ENCODE measurements around the gene STK16.
"Not testable (repeated sequence)": the region's sequence is repeated elsewhere in the genome, so short reads cannot be mapped to it uniquely, and the experiment has no call there.

Gene STK16

DNA sequence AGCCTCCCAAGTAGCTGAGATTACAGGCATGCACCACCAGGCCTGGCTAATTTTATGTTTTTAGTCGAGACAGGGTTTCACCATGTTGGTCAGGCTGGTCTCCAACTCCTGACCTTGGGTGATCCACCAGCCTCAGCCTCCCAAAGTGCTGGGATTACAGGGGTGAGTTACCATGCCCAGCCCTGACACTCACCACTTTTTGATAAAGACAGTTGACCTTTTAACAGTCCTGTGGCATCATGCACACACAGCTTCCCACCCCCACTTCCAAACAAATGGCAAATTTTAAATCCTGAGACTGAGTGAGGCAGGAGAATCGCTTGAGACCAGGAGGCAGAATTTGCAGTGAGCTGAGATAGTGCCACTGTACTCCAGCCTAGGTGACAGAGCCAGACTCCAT is 27.7 kb downstream of the STK16 start:
- DNase-seq = no peak

DNA sequence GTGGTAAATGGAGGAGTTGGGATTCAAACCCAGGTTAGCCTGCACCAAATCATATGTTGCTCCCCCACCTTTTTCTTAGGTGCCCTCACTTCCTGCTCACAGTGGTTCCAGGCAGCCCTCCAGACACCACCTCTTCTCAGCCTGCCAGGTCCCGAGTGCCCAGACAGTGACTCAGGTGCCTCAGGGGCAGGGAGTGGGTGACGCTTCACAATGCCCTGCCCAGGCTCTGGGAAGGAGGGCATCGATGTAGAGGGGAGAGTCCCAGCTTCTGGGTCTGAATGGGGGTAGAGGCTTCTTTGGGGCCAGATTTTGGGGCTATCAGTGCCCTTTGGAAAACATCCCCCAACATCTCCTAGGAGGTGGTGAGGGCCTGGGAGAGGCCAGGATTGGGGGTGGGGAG is 28.7 kb downstream of the STK16 start:
- no peak for DNase-seq

DNA sequence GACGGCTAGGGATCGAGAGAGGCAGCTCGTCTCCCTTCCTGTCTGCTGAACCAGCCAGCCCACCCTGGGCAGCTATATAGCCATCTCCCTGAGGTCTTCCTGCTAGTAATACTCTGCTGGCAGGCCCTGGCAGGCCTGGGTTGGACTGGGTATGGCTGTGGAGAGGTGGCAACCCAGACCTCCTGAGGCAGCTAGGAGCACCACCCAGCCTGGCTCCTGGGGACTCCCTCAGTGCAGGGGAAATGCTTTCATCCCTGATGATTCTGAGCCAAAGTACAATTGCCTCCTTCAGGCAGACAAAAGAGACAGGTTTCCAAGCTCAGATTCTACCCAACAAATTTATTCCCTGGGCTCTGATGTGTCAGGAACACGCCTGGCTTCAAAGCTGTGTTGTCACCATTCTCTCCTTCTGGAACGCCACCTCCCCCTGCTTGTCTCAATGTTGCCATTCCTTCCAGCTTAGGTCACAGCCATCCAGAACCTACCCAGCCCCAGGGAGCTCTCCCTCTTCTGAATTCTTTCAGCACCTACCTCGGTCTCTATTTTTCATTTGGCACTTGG is 29.2 kb downstream of the STK16 start:
- DNase-seq = no peak

DNA sequence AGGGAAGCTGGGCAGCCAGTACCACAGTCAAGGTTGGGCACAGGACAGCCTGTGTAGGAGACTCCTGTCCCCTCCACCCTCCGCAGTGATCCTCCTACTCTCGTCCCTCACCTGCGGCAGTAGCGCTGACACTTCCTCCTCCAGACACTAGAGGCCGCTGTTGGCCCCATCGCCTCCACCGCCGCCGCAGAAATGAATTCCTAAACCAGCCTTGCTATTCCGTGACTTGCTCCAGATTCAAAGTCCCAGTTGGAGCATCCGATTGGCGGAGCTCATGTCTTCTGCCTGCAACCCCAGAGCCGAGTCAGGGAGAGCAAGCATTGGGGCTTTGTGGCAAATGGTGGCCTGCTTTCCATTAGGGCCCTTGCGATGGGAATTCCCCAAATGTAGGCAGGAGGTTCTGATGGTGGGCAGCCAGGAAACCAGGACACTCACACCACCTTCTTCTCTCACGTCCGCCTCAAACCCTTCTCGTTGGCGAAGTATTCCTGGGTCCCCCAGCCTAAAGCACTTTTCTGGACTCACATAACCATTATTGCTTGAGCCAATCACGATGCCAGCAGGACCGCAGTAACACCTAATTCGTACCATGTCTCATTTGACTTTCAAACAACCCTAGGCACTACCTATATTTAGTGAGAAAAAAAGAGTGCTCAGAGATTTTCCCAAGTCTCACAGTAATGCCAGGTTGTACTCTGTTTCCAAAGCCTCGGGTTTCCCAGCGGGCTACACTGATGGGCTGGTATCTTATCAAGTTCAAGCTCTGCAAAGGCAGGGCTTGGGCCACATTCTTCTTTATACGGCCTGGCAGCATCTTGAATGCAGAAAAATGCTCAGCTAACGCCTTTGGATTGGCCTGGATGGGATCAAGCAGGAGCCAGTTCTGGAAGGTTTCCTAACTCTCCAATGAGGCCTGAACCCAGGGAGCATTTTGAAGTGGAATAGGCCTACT is 32.7 kb downstream of the STK16 start:
- peak; percentile 60 for DNase-seq

DNA sequence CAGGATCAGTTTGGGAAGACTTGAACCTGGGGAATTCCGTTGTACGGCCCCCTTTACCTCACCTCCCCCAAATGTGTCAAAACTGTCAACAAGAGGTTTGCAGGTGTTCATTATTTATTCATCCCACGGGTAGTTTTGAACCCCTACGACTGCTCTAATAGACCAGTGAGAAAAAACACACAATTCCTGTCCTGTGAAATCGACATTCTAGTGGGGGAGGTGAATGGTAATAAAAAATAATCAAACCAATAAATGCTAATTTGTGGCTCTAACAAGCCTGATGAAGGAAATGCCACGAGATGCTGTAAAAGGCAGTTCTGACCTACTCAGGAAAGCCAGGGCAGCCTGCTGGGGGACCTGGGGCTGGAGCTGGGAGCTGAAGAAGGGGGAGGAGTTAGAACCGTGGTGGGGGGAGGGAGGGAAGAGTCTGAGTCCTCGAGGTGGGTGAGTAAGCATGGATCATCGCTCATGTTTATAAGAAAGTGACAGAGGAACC is 33.4 kb downstream of the STK16 start:
- no peak for DNase-seq

DNA sequence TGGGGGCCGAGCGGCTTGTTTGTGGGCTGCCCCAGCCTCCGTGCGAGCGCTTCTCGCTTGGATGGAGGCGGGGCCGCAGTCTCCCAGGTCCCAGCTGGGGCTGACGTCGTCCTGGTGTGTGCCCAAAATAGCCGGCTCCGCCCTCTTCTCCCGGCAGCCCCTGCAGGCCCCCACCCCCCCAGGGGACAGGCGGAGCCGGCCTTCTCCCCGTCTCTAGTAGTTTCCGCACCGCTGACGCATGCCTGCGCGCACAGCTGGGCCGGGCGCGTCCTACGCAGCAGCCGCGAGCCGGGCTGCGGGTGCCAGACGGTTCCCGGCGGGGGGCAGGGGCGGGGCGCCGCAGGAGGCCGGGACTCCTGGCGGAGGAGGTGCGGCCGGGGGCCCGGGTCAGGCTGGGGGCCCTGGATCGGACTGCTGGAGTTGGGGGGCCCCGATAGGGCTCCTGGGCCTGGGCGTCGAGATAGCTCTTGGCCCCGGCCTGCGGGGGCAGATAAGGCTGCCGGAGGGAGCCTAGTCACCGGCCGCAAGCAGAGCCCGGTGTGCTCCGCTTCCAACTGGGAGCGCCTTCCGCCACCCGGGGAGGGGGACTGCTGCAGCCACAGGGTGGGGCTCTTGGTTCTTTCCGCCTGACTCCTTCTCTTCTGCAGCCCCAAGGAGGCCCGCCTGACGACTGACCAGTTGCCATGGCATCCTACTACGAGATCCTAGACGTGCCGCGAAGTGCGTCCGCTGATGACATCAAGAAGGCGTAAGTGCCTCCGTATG is 34.1 kb downstream of the STK16 start, which contains the start of gene DNAJB2:
Gene DNAJB2, plus strand, starts transcription at position 216 of the 765 bp plus-strand sequence. Its CDS starts 468 bp downstream, at position 684.
- peak; percentile 96 for DNase-seq

DNA sequence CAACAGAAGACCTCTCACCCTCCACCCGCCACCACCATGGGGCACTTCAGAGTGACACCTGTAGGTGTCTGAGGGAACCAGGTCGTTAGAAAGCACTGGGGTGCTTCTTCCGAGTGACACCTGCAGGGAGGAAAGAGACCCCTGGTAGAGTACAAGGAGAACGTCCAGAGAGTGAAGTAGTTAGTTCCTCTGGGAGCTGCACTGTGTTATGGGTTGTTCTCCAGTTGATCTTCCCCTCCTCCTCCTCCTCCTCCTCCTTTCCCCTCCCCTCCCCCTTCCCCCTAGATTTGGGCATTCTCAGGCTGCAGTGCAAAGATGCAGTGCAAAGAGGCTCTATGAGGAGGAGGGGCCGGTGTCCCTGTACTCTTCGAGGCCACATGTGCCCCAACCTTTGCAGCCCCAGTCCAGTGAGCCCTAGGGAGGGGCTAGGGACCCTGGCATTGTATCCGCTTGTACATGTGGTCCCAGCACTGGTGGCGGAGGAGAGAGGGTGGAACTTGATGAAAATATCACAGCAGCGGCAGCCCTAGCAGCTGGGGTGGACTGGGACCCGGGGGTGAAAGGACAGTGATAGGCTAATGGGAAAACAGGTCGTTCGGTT is 34.7 kb downstream of the STK16 start:
- no peak for DNase-seq

DNA sequence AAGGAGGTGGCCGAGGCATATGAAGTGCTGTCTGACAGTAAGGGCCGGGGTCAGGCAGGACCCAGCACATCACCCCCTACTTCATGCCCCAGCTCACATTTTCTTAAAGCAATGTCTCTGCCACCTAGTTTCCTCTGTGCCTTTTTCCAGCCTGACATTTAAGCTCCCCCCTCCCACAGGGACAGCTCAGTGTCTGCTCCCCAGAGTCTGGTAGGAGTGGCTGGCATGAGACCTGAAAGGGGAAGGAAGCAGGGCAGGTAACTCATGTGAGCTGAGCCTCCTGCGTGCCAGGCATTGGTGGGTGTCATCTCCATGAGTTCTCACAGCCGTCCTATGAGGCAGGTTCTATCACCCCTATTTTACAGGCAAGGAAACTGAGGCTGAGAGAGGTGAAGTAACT is 35.4 kb downstream of the STK16 start:
- no peak for DNase-seq

DNA sequence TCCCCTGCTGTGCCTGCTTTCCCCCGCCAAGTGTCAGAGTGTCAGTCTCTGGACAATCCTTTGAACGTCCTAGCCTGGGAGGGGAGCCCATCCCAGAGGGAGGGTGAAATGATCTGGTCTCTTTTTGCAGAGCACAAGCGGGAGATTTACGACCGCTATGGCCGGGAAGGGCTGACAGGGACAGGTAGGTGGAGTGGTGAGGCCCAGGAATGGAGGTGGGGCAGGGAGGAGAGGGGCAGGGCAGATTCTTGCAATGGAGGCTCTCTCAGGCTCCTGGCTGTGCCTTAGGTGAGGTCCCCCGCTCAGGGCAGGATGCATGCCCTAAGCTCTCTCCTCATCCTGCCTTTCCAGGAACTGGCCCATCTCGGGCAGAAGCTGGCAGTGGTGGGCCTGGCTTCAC is 36.3 kb downstream of the STK16 start:
- DNase-seq = no peak

DNA sequence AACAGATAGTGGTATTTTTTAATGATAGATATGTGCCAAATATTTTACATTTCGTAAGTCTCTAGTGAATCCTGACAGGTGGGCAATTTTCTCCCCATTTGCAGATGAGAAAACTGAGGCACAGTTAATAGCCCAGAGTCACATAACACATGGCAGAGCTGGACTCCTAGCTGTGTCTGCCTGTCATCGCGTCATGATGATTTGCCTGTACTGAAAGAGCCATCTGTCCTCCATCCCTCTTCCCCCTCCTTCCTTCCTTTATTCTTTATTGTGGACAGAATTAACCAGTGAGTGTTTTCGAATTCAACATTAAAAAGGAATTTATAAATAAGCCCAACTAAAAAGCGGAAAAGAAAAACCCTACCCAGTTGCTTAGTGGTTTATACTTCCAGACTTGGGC is 37.1 kb downstream of the STK16 start:
- DNase-seq = no peak

DNA sequence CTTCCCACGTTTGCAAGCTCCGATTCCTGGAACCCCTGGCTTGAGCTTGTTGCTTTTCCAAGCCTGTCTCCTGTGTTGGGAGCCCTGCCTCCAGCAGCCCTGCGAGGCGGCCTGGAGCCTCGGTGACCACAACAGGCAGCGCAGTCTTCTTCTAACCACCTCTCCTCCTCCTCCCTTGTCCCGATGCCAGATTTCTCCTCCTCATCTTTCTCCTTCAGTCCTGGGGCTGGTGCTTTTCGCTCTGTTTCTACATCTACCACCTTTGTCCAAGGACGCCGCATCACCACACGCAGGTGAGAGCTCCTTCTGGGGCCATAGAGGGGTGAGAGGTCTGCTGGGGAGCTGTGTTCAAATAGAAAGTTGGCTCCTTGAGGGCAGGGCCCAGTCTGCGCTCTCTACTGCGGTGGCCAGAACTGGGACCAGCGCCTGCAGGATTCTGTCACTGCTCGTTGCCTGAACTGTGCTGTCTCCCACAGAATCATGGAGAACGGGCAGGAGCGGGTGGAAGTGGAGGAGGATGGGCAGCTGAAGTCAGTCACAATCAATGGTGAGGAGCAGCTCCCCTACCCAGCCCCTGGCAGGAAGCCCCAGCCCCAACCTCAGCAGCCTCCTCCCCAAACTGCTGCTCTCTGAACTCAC is 37.8 kb downstream of the STK16 start:
- DNase-seq = no peak

DNA sequence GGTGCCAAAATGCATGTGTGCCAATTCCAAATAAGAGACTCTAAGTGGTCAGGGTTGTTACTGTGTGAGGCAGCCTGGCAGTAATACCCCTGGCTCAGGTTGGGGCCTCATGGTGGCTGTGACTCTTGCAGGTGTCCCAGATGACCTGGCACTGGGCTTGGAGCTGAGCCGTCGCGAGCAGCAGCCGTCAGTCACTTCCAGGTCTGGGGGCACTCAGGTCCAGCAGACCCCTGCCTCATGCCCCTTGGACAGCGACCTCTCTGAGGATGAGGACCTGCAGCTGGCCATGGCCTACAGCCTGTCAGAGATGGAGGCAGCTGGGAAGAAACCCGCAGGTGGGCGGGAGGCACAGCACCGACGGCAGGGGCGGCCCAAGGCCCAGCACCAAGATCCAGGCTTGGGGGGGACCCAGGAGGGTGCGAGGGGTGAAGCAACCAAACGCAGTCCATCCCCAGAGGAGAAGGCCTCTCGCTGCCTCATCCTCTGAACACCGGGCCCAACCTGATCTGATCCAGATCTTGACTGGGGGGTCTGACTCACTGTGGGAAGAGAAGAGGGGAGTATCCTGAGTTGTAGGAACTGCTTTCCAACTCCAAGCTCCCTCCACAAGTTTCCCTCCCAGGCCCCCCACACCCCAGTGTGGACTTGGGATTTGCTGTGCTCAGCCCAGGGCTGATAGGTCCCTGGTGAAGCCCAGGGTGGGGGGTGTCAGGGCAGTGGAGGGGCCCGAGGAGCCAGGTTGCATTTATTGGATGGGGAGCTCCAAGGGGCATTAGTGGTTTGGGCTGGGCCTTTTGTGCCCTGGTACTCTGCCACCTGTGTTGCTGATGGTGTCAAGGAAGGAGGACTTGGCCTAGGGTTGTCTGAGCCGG is 39.5 kb downstream of the STK16 start:
- no peak for DNase-seq

DNA sequence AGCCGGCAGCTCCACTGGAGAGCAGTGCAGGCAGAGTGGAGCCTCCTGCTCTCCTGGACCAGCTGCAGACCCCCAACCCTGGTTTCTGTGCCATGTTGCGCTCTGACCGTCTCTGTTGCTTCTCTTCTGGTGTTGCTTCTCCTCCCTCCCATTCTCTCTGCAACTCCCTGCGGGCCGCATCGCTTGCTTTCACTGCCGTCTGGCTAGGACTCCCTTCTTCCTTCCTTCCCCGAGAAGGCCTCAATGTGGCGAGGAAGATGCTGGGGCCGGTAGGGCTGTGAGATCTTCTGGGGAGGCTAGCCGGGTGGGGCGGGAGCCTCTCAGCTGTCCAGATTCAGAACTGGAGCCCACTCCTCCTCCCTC is 40.1 kb downstream of the STK16 start:
- no peak for DNase-seq

DNA sequence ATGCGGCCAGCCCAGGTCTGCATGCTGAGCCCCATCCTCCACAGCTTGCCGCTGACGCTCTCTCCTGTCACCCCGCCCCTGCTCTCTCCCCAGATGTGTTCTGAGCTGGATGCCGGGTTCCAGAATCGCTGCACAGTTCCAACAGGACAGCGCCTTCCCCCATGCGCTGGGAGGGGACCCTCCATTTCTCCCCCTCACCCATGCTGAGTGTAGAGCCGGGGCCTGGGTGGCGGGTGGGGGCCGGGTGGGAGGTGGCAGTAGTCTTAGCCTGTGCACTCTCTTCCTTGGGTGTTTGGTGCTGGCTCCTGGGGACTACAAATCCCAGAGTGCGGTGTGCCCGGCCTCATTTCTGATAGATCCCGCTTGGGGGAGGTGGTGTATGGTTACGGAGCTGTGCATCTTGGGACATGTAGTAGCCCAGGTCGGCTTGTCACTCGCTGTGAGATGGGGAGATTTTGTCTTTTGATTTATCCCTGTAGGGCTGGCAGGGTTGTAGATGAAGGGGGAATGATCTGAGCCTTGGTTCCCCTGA is 40.7 kb downstream of the STK16 start:
- no peak for DNase-seq

DNA sequence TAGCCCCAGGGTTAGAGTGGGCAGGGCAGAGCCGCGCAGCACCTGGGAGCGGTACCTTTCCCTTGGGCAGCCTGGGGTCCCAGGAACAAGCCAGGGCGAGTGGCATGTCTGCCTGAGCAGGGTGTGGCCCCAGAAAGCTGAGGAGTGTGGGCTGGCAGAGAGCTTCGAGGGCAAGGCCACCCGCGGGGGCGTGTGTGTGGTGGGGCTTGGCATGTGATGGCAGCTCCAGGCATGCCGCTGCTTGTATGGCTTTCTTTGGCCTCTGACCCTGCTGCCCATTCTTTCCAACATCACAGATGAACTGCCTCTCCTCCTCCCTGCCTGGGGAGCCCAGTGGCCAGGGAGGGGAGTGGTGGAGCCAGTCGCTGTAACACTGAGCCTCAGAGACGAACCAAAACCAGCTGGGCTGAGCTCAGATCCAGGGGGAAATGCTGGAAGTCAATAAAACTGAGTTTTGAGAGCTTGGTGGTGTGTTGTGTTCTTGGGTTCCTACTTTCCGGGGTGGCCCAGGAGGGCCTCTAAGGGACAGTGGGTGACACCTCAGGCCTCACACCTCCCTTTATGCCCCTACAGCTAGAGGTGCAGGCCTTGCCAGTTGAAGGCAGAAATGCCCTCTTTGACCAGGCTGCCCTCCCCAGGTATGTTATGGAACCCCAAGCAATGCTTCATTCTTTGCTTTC is 41.3 kb downstream of the STK16 start:
- DNase-seq = no peak

DNA sequence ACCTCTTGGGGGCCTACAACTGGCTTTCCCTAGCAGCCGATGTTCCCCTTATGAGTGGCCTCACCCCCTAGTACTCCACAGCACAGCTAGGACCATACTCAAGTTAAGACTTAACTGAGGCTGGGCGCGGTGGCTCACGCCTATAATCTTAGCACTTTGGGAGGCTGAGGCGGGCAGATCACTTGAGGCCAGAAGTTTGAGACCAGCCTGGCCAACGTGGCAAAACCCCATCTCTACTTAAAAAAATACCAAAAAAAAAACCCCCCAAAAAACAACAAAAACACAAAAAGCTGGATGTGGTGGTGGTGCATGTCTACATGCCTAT is 41.8 kb downstream of the STK16 start:
- not testable (repeated sequence) for DNase-seq

DNA sequence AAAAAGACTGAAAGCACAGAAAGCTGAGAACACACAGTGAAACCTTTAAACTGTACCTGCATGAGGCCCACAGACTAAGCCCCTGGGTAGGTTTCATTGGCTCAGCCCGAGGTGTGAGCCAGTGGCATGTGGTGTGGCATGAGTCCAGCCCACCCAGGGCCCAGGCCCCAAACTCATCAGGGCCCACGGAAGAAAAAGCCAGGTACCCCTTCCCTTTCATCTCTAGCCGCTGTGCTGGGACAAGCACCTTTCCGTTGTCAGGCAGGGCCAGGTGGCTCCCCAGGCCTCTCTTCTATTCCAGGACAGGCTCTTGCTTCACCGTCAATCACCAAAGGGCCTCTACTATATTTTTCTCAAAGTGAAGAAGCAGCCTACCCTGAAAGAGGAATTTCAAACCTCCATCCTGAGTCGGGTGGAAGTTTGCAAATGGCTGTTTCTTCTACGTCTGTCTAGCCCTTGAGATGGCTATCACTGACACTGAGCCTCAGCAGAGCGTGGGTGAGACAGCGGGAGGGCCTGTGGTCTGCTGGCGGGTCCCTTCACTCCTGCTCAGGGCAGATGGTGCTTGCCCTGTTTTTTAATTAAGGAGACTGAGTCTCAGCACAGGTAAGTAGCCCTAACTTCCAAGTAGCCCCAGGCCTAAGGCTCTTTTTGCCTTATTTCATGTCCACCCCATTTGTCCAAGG is 42.4 kb downstream of the STK16 start:
- DNase-seq = no peak

DNA sequence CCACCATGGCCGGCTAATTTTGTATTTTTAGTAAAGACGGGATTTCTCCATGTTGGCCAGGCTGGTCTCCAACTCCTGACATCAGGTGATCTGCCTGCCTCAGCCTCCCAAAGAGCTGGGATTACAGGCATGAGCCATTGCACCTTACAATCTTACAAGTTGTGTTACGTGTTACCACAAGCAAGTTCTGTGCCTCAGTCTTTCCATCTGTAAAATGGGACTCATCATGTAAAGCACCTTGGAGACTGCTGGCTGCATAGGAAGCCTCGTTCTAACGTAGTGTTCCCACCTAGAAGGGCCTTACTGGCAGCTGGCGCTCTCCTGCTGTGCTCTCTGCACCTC is 43.9 kb downstream of the STK16 start:
- no peak for DNase-seq

DNA sequence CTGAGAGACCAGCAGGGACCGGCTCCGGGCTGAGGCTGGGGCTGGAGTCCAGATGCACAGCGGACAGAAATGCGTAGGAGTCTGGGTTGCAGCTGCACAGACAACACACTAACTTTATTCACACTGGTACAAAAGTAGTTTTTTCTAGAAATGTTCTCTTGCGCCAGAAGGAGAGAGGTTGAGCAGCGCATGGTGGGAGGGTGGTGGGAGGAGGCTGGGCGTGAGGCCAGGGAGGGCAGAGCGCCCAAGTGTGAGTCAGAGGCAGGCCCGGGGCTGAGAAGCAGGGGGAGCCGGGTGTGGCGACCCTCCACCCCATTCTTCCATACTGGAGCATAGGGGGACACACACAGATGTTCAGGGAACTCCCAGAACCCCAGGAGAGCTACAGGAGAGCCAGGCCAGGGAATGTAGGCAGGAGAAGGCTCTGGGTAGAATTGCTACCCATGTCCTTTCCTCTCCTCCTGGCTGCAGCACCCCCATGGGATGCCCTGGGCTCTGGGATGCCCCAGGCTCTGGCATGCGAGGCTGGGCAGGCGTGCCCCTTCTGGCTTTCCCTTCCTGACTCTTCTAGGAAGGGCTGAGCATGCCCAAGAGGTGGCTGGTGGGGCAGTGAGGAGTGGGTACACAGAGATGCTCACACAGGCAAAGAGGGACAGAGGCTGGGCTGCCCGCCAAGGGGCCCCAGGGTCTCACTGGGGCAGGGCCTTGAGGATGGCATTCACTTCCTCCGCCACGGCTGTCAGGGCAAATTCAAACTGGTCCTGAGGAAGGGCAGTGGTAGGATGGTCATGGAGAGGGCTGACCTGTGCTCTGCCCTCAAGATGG is 44.5 kb downstream of the STK16 start:
- DNase-seq = no peak

All from NCI-H774 (cell line).